ENCODE measurements around the gene ACOT8.

DNA sequence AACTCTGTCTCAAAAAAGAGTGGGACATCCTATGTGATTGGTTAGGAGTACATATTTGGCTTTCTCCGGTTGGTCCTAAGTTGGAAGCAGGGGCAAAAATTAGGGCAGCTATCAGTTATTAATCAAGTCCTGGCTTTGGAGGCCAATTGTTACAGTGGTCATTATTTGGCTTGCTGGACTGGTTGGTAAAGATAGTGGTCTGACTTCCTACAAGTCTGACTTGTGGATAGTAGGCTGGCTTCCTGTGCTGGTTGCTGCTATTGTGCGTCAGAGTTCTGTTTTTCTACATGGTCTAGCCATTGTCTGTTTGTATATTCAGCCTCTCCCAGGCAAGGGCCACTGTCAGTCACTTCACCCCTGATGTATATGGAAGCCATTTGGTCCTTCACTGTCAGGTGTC is 7.0 kb downstream of the ACOT8 start:
- no peak for TF ChIP-seq POLR2AphosphoS5 (IDR thresholded peaks at IDR 0.05)
- no peak for TF ChIP-seq POLR2A (IDR thresholded peaks at IDR 0.05)
- TF ChIP-seq, protein P1, sequence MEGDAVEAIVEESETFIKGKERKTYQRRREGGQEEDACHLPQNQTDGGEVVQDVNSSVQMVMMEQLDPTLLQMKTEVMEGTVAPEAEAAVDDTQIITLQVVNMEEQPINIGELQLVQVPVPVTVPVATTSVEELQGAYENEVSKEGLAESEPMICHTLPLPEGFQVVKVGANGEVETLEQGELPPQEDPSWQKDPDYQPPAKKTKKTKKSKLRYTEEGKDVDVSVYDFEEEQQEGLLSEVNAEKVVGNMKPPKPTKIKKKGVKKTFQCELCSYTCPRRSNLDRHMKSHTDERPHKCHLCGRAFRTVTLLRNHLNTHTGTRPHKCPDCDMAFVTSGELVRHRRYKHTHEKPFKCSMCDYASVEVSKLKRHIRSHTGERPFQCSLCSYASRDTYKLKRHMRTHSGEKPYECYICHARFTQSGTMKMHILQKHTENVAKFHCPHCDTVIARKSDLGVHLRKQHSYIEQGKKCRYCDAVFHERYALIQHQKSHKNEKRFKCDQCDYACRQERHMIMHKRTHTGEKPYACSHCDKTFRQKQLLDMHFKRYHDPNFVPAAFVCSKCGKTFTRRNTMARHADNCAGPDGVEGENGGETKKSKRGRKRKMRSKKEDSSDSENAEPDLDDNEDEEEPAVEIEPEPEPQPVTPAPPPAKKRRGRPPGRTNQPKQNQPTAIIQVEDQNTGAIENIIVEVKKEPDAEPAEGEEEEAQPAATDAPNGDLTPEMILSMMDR (IDR thresholded peaks at IDR 0.05): no peak
- TF ChIP-seq EP300 (IDR thresholded peaks at IDR 0.05): no peak
